Uterus (tissue), 4 donors: ENCODE results near the gene NLGN1. TPM values are rescaled to one million over a fixed set of nuclear protein-coding genes. Genes with fewer than 3 reads are reported as not detected.

Experiments used
- DNase-seq, 2 donors: peaks; one replicate each; pipeline ENCODE4 v3.0.0-alpha.2; 2019 to 2020
- H3K27ac ChIP-seq, 2 donors: fragments of 200-600 bp; sonication (generic); 1 replicate in 1 of 2; 2 replicates in 1 of 2; pipeline ENCODE4 v1.5.1; 2016 to 2018
- H3K27me3 ChIP-seq, 2 donors: fragments of 200-600 bp; sonication (generic); one replicate each; pipeline ENCODE4 v1.5.1; 2018 to 2019; ENCODE audit warnings: control low read depth in 1 of 2
- H3K36me3 ChIP-seq, 2 donors: fragments of 200-600 bp; sonication (generic); one replicate each; pipeline ENCODE4 v1.5.1; 2019; ENCODE audit warnings: control low read depth in 1 of 2
- H3K4me1 ChIP-seq, 2 donors: fragments of 200-600 bp; sonication (generic); one replicate each; pipeline ENCODE4 v1.5.1; 2018 to 2019; ENCODE audit warnings: control low read depth in 1 of 2
- H3K4me3 ChIP-seq, 2 donors: fragments of 200-600 bp; sonication (generic); 1 replicate in 1 of 2; 2 replicates in 1 of 2; pipeline ENCODE4 v1.5.1; 2018 to 2019; ENCODE audit warnings: mild to moderate bottlenecking in 1 of 2
- H3K9me3 ChIP-seq, 2 donors: fragments of 200-600 bp; sonication (generic); one replicate each; pipeline ENCODE4 v1.5.1; 2019; ENCODE audit warnings: control low read depth in 1 of 2
- CTCF ChIP-seq, 4 experiments: fragments of 200-600 bp in 2 of 4; fragments of 450-650 bp in 2 of 4; sonication (generic) in 2 of 4; IDR thresholded peaks; one replicate each; pipeline ENCODE4 v1.5.1; 2016 to 2019; ENCODE audit warnings: antibody characterized with exemption in 4 of 4, mild to moderate bottlenecking in 2 of 4, moderate library complexity in 1 of 4
- POLR2A ChIP-seq, 2 donors: fragments of 450-650 bp; IDR thresholded peaks; one replicate each; pipeline ENCODE4 v1.6.1; 2016; ENCODE audit warnings: antibody characterized with exemption in 2 of 2, mild to moderate bottlenecking in 1 of 2, moderate library complexity in 1 of 2
- intact Hi-C: fragments of 100-400 bp; cut with DNase I; formaldehyde crosslinking; loops from one replicate; pipeline ENCODE4 v1.15.1; 2023; ENCODE audit warnings: low total_unique reads
- total RNA-seq, 4 donors: library from RNA; depleted of rRNA in 3 of 4; stranded (reverse); fragments of >200 nt in 3 of 4; gene quantifications; one replicate each; pipeline versions ENCODE4 v1.1.0 to v1.2.4, GENCODE V29; 2014 to 2023
- donor health status: DM: yes; HTN: yes; CAD: no.

Gene NLGN1
- total RNA-seq, 4 donors from 2014 or later, result 3.6 to 44.8 (median 9.8) TPM

GRCh38 chr3:173583496-173583895, 186.0 kb downstream of the NLGN1 start:
- intact Hi-C loops, result no loop called here
- no peak for TF ChIP-seq POLR2A (IDR thresholded peaks at IDR 0.05)
- TF ChIP-seq CTCF (IDR thresholded peaks at IDR 0.05), result no peak

GRCh38 chr3:173584093-173584837, 186.7 kb downstream of the NLGN1 start:
- DNase-seq, result no peak
- Histone ChIP-seq H3K4me3 (peak overlapping the region; percentile 36 to 37), H3K36me3 (no peaks in the 10 kb centered on the region), H3K27me3 (no peaks in the 10 kb centered on the region), H3K4me1 (no peaks in the 10 kb centered on the region), H3K9me3 (no peaks in the 10 kb centered on the region), H3K27ac (no peak overlapping the region)
- TF ChIP-seq POLR2A (IDR thresholded peaks at IDR 0.05) (no peak), CTCF (IDR thresholded peaks at IDR 0.05) (peak in 3 of 4 experiments; percentile 16 to 42 (median 37))
- intact Hi-C loops, result no loop called here

More at GRCh38 chr3:173583496-173583895, 186.0 kb downstream of the NLGN1 start:
- Histone ChIP-seq H3K36me3 (no peaks in the 10 kb centered on the region), H3K9me3 (no peaks in the 10 kb centered on the region), H3K27me3 (no peaks in the 10 kb centered on the region), H3K27ac (no peak overlapping the region), H3K4me3 (no peak overlapping the region), H3K4me1 (no peaks in the 10 kb centered on the region)
- DNase-seq, result no peak

- no peak overlapping the region for H3K27ac ChIP-seq
- no peaks in the 10 kb centered on the region for H3K4me1 ChIP-seq
- H3K4me3 ChIP-seq, result peak overlapping the region; percentile 36 to 37
- no peaks in the 10 kb centered on the region for H3K36me3 ChIP-seq
- TF ChIP-seq CTCF (IDR thresholded peaks at IDR 0.05) (no peak), POLR2A (IDR thresholded peaks at IDR 0.05) (no peak)
- DNase-seq, result no peak
- no peaks in the 10 kb centered on the region for H3K9me3 ChIP-seq
- intact Hi-C loops, result no loop called here
- H3K27me3 ChIP-seq, result no peaks in the 10 kb centered on the region
Measured at GRCh38 chr3:173584838-173585831, 187.6 kb downstream of the NLGN1 start.

- H3K4me3 ChIP-seq, result no peak overlapping the region
- no peaks in the 10 kb centered on the region for H3K4me1 ChIP-seq
- H3K36me3 ChIP-seq, result no peaks in the 10 kb centered on the region
- no peaks in the 10 kb centered on the region for H3K9me3 ChIP-seq
- no peak for TF ChIP-seq CTCF (IDR thresholded peaks at IDR 0.05)
- DNase-seq, result no peak
- intact Hi-C loops, result no loop called here
- no peaks in the 10 kb centered on the region for H3K27me3 ChIP-seq
- no peak overlapping the region for H3K27ac ChIP-seq
Measured at GRCh38 chr3:173586166-173586565, 188.6 kb downstream of the NLGN1 start.

- Histone ChIP-seq H3K4me1 (no peaks in the 10 kb centered on the region), H3K27ac (no peak overlapping the region), H3K27me3 (no peaks in the 10 kb centered on the region), H3K36me3 (no peaks in the 10 kb centered on the region), H3K9me3 (no peaks in the 10 kb centered on the region), H3K4me3 (no peak overlapping the region)
- intact Hi-C loops, result no loop called here
- TF ChIP-seq CTCF (IDR thresholded peaks at IDR 0.05), result no peak
- no peak for TF ChIP-seq POLR2A (IDR thresholded peaks at IDR 0.05)
- no peak for DNase-seq
Measured at GRCh38 chr3:173587055-173587454, 189.5 kb downstream of the NLGN1 start.
